SU-DHL-6 (cell line): ENCODE data around the gene GREM1.

ENCODE experiments used
- CTCF ChIP-seq: fragments of 200-600 bp; sonication (generic); IDR thresholded peaks from one replicate; pipeline ENCODE4 v1.5.1; 2017; ENCODE audit warnings: antibody characterized with exemption, mild to moderate bottlenecking, low read length, moderate library complexity; ENCODE audit not compliant: insufficient read depth, poor library complexity, severe bottlenecking
- EZH2phosphoT487 ChIP-seq: fragments of 200-600 bp; sonication (generic), shearing (Covaris generic); conservative IDR thresholded peaks from 2 replicates; pipeline ENCODE4 v1.6.1; 2018; ENCODE audit warnings: mild to moderate bottlenecking, antibody characterized with exemption, low read length, moderate library complexity, mixed read lengths

DNA sequence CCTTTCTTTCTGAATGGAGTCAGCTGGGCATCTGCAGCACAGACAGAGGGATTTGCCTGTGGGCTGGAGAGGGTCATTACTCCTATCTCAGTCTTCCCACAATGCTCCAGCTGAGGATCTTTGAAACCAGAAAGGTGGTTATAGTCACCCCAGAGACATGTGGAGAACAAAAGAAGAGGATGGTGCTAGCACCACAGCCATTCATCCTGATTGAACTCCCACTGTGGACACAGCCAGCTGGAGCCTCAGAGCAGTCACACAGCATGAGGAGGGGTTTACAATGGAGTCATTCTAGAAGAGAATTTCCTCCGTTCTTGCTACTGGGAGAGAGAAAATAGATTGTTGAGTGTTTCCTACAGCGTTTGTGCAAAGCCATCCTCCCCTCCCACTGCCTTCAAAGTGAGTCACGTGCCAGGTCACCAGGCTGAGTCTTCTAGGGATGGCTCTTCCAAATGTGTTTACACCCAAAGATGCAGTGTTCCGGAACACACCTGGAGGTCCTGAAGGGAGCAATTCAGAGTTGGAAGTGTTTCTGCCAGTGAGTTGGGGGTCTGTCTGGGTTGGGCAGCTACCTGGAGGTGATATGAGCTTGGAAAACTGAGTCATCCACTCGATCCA is 18.9 kb upstream of the GREM1 start:
- no peak for TF ChIP-seq CTCF
- no peak for TF ChIP-seq EZH2phosphoT487
